Measurements from ENCODE around the gene NTHL1.

NTHL1 gene

GRCh38 chr16:2062801-2063200, 15.2 kb upstream of the NTHL1 start:
- DNase-seq: no peak

DNA sequence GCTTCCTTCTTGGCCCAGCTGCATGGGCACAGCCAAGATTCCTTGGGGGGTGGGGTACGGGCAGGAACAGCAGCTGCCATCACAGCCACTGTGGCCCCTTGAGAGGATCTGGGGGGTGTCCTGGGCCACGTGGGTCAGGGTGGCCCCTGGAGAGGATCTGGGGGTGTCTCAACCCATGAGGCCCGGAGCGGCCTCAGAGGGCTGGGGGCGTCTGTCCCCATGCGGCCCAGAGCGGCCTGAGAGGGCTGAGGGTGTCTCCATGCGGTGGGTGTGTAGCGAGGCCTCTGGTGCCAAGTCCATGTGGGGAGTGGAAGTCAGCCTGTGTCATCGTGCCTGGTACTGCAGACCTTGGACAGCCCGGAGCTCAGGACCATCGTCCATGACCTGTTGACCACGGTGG, 13.9 kb upstream of the NTHL1 start:
- DNase-seq: no peak

- no peak for DNase-seq
These were observed 13.4 kb upstream of the NTHL1 start for GRCh38 chr16:2061023-2061422.

- DNase-seq: no peak
These were observed 12.7 kb upstream of the NTHL1 start for GRCh38 chr16:2060346-2060745.

GRCh38 chr16:2058872-2059271, 11.2 kb upstream of the NTHL1 start:
- DNase-seq: no peak

DNA sequence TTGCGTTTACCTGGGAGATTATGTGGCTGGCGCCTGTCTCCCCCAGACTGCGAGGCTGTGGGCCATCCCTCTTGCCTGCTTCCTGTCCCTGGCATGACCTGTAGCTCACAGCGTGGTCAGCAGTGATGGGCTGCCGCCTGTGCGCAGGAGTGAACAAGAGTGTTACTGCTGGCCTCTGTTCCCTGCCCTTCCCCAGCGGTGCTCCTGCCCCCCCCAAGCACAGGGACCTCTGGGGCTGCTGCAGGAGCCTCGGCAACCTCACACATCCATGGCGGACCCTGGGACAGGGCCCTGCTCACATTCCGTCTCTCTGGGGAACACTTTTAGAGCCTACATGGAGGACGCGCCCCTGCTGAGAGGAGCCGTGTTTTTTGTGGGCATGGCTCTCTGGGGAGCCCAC, 10.8 kb upstream of the NTHL1 start:
- no peak for DNase-seq

DNA sequence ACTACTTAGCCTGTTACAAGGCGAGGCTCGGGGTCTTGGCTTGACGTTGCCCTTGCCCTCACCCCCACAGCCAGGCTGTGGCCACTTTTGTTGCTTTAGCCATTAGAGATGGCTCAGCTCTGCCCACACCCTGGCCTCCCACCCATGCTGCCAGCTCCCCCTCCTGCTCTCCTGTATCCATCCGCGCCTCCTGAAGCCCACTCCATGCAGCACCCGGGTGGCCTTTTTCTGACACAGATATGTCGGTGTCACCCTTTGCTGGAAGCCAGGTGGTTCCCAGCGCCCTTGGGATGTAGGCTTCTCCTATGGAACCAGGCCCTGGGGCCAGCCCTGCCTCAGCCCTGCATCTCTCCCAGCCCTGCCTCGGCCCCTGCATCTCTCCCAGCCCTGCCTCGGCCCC, 9.8 kb upstream of the NTHL1 start:
- DNase-seq: no peak

- no peak for DNase-seq
These were observed 9.2 kb upstream of the NTHL1 start for GRCh38 chr16:2056681-2057407.

- DNase-seq: no peak
These were observed 8.4 kb upstream of the NTHL1 start for GRCh38 chr16:2056077-2056476.

DNA sequence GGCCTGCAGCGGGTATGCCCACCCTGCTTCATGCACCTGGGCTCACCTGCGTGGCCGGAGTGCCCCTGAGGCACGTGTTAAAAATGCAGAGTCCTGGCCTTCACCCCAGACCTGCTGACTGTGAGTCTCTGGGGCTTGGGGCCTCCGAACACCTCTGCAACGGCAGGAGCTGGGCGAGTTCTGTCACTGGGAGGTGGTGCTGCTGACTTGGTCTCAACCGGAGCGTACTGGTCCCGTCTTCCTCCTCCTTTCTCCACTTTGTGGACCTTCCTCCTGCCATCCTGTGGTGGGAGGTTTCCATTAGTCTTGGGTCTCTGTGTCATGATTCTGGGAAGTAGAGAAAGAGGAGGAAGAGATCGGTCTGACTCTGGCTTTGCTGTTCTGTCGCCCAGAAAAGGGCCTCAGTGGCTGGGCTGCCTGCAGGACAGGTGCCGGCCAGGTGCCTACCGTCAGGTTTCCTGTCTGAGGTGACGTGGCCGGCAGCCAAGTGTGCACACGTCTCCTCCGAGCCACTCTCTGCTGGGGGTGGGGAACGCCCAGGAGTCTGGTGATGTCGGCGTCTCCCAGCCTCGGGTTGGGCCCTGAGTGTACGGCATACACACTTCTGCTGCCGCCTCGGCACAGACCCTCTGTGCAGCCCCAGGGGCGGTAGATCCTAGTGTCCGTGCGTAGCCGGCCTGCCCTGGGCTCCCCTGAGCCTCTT, 7.1 kb upstream of the NTHL1 start:
- no peak for DNase-seq

DNA sequence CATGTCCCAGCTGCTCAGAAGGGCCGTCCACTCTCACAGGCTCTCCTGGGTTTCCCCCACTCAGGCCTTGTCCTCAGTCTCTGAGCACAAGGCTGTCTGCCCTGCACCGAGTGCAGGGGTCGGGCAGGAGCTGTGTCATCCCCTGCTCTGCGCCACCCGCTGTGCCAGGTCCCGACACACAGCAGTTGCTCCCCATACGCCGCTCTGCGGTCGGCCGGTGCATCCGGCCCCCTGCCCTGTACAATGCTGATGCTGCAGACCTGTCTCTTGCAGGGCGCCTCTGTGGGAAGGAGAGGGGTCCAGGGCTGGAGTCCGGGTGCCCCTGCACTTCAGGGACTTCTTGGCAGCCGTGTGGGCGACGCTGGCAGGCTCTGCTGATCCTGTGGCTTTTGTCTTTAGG, 6.3 kb upstream of the NTHL1 start:
- DNase-seq: no peak

DNA sequence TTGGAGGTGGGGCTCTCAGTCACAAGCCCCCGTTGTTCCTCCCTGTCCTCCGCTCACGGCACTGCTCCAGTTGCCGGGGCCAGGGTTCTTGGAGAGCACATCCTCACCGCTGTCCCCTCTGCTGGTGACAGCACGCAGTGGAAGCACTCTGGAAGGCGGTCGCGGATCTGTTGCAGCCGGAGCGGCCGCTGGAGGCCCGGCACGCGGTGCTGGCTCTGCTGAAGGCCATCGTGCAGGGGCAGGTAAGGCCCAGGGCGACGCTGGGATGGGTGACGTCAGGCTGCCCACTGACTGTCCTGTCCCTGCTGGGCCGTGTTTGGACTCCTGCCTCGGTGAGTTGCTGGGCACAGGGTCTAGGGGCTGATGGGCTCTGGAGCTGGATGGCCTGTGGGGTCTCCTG, 5.6 kb upstream of the NTHL1 start:
- no peak for DNase-seq

DNA sequence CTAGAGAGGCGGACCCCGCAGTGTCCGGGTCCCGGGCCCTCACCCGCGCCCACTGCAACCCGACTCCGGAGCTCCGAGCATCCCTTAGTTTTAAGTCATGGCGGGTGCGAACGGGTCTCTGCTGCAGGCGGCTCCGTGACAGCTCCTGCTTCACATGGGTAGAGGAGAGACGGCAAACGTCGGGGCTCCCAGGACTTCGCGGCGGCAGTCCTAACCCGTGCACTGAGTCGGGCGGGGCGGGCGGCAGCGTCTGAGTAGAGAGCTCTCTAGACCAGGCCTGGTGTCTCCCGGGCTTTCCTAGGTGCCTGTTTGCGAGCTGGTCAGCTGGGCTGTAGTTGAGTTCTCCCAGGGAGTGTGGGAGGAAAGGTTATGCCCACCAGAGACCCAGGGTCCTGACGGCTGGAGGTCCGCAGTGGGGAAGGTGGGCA, 496 bp upstream of the NTHL1 start:
- no peak for DNase-seq

DNA sequence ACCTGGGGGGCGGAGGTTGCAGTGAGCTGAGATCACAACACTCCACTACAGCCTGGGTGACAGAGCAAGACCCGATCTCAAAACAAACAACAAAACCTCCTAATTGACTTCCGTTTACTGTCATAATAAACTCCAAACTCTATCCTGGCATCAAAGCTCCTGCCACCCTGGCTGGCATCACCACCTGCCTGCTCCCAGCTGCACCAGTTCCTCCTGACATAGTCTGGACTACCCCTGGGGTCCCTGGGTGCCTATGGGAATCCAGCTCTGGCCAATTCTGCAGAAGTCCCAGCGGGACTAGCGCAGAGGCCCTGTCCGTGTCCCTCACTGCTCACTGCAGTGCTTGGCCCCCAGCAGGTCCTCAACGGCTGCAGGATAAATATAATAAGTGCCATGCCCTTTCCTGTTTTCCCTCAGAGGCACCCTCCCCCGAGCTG, 723 bp downstream of the NTHL1 start:
- DNase-seq: no peak

- no peak for DNase-seq
These were observed 1.4 kb downstream of the NTHL1 start for GRCh38 chr16:2045965-2046892.

GRCh38 chr16:2044541-2044940, 3.1 kb downstream of the NTHL1 start:
- DNase-seq: no peak

DNA sequence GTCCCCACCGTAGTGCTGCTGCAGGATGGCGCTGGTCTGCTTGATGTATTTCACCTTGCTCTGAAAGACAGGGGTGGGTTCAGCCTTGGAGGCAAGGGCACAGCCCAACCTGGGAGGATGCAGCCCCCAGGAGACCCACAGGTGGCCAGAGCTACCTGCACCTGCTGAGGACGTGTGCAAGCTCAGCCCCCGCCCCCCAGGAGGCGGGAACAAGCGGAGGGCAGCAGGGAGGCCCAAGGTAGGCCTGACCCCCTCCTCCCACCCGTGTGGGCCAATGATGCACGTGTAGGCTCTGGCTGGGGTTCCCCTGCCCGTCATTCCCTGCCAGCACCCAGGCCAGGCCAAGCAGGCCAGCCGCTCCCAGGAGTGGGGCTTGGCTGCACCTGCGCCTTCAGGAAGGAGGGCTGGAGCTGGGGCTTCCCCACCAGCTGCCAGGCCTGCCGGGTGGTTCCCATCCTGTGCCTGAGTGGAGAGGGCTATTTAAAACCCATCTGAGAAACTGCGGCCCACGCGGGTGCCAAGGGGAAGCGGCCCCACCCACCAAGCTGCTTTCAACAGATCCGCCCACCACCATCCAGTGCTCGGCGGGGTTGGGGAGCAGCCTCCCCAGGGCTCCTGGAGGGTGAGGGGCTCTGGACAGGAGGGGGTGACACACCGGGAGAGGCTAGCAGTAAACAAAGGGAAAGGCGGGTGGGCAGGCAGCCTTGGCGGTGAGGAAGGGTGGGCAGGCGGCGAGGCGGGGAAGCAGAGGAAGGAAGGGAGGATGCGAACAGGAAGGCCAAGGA, 3.8 kb downstream of the NTHL1 start:
- no peak for DNase-seq

DNA sequence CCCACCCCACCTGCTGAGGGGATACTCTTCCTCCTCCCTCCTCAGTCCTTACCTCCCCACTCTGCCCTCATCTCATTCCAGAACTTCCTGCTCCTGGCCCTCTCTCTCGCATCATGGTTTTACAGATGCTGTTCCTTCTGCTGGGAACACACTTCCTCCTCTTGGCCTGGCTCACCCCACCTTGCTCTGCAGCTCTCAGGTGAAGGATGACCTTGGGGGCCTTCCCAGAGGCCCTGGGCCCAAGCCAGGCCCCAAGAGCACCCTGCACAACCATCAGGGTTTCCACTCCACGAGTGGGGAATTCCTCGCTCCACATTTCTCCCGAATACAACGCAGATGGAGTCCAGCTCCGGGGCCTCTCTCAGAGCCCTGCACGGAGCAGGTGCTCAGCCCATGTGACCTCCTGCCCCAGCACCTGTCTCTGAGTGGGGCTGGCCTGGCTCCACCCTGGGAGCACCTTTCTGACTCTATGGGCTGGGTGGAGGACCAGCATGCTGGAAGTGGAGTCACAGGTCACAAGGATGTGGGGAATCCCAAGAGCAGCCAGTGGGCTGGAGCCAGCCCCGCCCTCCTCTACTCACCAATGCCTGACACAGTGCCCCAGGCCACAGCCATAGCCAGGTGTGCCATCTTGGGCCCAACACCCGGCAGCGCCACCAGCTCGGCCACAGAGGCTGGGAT, 4.5 kb downstream of the NTHL1 start:
- no peak for DNase-seq

- no peak for DNase-seq
These were observed 5.3 kb downstream of the NTHL1 start for GRCh38 chr16:2042171-2042985.

GRCh38 chr16:2040787-2041522, 6.7 kb downstream of the NTHL1 start:
- no peak for DNase-seq
